Measurements from ENCODE around the gene TTC3. TPM values are rescaled to one million over a fixed set of nuclear protein-coding genes. Genes with fewer than 3 reads are reported as not detected.

Gene TTC3
- total RNA-seq, 1 experiment from 2014 or later, result 71.5 TPM

DNA sequence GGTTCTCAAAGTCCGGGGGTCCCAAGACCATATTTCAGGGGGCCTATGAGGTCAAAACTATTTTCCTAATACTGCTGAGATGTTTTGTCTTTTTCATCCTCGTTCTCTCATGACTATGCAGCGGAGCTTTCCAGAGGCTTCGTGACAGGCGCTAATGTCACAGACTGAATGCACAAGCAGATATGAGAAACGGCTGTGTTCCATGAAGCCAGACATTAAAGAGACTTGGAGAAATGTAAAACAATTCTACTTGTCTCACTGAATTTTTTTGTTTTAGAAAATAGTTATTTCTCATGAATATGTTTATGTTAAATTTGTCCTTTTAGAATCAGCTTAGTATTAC lies 10.5 kb upstream of the TTC3 start:
- Histone ChIP-seq H3K4me1 (ENCODE audit: control insufficient read depth in 1 of 2, insufficient read depth in 2 of 2, low read length in 2 of 2) (peaks cover 12 to 15% of the 10 kb centered on the region in 2 experiments), H3K27ac (ENCODE audit: low read depth, low read length) (no peak overlapping the region), H3K4me3 (replicated peaks in 1 of 2; ENCODE audit: low read depth in 1 of 2, low read length in 2 of 2) (no peak overlapping the region), H4K20me1 (ENCODE audit: insufficient read depth) (no peaks in the 10 kb centered on the region), H3K4me2 (ENCODE audit: low read length) (no peak overlapping the region), H3K9ac (ENCODE audit: low read length) (no peak overlapping the region), H3K36me3 (ENCODE audit: control insufficient read depth in 1 of 2, insufficient read depth in 2 of 2, low read length in 2 of 2) (no peaks in the 10 kb centered on the region), H3K9me3 (ENCODE audit: control insufficient read depth in 1 of 2, insufficient read depth in 1 of 2, low read depth in 1 of 2, low read length in 2 of 2) (no peaks in the 10 kb centered on the region; a peak in 1 of 4 replicates), H3K27me3 (ENCODE audit: insufficient read depth, low read length) (no peaks in the 10 kb centered on the region), H3K9me2 (ENCODE audit: insufficient read depth) (no peaks in the 10 kb centered on the region), H2AFZ (ENCODE audit: low read depth, low read length, poor library complexity, severe bottlenecking) (no peak overlapping the region), H3K79me2 (ENCODE audit: insufficient read depth, low read length) (no peaks in the 10 kb centered on the region)
- ATAC-seq (no peak), DNase-seq (ENCODE audit: low read depth, low spot score) (no peak)
- intact Hi-C loops (cut with micrococcal nuclease), result no loop called here
- RAD21 ChIA-PET (ENCODE audit: low non-redundant PET in 1 of 2, low total read pairs in 2 of 2, uncharacterized antibody in 2 of 2, unreplicated experiment in 2 of 2), result no interaction called here
- CTCF ChIA-PET, result no interaction called here
- TF ChIP-seq JUND (IDR thresholded peaks at IDR 0.05), result no peak
- no peak for TF ChIP-seq TCF7L2 (IDR thresholded peaks at IDR 0.05; ENCODE audit: borderline replicate concordance, extremely low read depth, insufficient read depth, insufficient read length)
- no peak for TF ChIP-seq ELF1 (IDR thresholded peaks at IDR 0.05; ENCODE audit: borderline replicate concordance, low read depth)
- TF ChIP-seq, protein P1, sequence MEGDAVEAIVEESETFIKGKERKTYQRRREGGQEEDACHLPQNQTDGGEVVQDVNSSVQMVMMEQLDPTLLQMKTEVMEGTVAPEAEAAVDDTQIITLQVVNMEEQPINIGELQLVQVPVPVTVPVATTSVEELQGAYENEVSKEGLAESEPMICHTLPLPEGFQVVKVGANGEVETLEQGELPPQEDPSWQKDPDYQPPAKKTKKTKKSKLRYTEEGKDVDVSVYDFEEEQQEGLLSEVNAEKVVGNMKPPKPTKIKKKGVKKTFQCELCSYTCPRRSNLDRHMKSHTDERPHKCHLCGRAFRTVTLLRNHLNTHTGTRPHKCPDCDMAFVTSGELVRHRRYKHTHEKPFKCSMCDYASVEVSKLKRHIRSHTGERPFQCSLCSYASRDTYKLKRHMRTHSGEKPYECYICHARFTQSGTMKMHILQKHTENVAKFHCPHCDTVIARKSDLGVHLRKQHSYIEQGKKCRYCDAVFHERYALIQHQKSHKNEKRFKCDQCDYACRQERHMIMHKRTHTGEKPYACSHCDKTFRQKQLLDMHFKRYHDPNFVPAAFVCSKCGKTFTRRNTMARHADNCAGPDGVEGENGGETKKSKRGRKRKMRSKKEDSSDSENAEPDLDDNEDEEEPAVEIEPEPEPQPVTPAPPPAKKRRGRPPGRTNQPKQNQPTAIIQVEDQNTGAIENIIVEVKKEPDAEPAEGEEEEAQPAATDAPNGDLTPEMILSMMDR (IDR thresholded peaks at IDR 0.05 in 2 of 3, conservative IDR thresholded peaks at IDR 0.05 in 1 of 3; ENCODE audit: borderline replicate concordance in 1 of 3, insufficient read depth in 1 of 3, low read depth in 2 of 3, low read length in 2 of 3), result no peak
- no peak for TF ChIP-seq EZH2 (IDR thresholded peaks at IDR 0.05)
- TF ChIP-seq, protein P2, sequence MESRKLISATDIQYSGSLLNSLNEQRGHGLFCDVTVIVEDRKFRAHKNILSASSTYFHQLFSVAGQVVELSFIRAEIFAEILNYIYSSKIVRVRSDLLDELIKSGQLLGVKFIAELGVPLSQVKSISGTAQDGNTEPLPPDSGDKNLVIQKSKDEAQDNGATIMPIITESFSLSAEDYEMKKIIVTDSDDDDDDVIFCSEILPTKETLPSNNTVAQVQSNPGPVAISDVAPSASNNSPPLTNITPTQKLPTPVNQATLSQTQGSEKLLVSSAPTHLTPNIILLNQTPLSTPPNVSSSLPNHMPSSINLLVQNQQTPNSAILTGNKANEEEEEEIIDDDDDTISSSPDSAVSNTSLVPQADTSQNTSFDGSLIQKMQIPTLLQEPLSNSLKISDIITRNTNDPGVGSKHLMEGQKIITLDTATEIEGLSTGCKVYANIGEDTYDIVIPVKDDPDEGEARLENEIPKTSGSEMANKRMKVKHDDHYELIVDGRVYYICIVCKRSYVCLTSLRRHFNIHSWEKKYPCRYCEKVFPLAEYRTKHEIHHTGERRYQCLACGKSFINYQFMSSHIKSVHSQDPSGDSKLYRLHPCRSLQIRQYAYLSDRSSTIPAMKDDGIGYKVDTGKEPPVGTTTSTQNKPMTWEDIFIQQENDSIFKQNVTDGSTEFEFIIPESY (IDR thresholded peaks at IDR 0.05; ENCODE audit: extremely low read depth, insufficient replicate concordance, low read length), result no peak
- TF ChIP-seq, protein P3, sequence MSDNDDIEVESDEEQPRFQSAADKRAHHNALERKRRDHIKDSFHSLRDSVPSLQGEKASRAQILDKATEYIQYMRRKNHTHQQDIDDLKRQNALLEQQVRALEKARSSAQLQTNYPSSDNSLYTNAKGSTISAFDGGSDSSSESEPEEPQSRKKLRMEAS (IDR thresholded peaks at IDR 0.05), result no peak
- no peak for TF ChIP-seq RAD21 (IDR thresholded peaks at IDR 0.05; ENCODE audit: low read depth)
- TF ChIP-seq POLR2A (IDR thresholded peaks at IDR 0.05; ENCODE audit: borderline replicate concordance, extremely low read depth, insufficient read depth, insufficient read length), result no peak
- no peak for TF ChIP-seq CEBPB (IDR thresholded peaks at IDR 0.05; ENCODE audit: low read depth)
- no peak for TF ChIP-seq EGR1 (IDR thresholded peaks at IDR 0.05; ENCODE audit: low read depth)
- BruUV-seq (replicated peaks), result no TSS peak
- POLR2A ChIA-PET, result no interaction called here

All from HCT116 (cell line).